Vagina (tissue), 2 donors: ENCODE measurements around the gene CDH13.

Experiments
- CTCF ChIP-seq, 3 experiments: fragments of 450-650 bp in 2 of 3; fragments of 200-600 bp in 1 of 3; sonication (generic) in 1 of 3; IDR thresholded peaks; one replicate each; pipeline ENCODE4 v1.5.1; 2017 to 2019; ENCODE audit warnings: antibody characterized with exemption in 3 of 3, mild to moderate bottlenecking in 2 of 3, moderate library complexity in 2 of 3
- POLR2A ChIP-seq, 2 donors: fragments of 450-650 bp; IDR thresholded peaks; one replicate each; pipeline ENCODE4 v1.6.1; 2017; ENCODE audit warnings: antibody characterized with exemption in 2 of 2, mild to moderate bottlenecking in 2 of 2, moderate library complexity in 2 of 2

GRCh38 chr16:82641336-82641984 is 14.7 kb downstream of the CDH13 start:
- no peak for TF ChIP-seq CTCF (IDR thresholded peaks at IDR 0.05)
- no peak for TF ChIP-seq POLR2A (IDR thresholded peaks at IDR 0.05)
